IPS DF 4.7 (cell line): ENCODE data around the gene ID3.
"Not testable (repeated sequence)": the region's sequence is repeated elsewhere in the genome, so short reads cannot be mapped to it uniquely, and the experiment has no call there.

Source experiments
- DNase-seq: peaks from one replicate; pipeline ENCODE4 v3.0.0-alpha.2; 2013; ENCODE audit warnings: low spot score; ENCODE audit errors: extremely low read depth

ID3 gene

DNA sequence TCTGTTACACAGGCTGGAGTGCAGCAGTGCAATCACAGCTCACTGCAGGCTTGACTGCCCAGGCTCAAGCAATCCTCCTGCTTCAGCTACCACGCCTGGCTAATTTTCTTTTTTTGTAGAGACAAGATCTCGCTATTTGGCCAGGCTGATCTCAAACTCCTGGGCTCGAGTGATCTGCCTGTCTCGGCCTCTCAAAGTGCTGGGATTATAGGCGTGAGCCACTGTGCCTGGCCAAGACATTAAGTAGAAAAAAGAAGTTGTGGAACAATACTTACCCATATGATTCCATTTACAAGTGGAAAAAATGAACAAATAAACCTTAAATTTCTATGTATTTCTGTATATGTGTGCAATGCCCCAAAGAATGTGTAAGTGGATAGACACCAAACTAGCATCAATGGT lies 30.3 kb upstream of the ID3 start:
- no peak for DNase-seq

GRCh38 chr1:23588749-23589548 lies 29.6 kb upstream of the ID3 start:
- DNase-seq: no peak

GRCh38 chr1:23585321-23586022 lies 26.2 kb upstream of the ID3 start:
- DNase-seq: no peak

GRCh38 chr1:23583727-23584126 lies 24.4 kb upstream of the ID3 start:
- DNase-seq: not testable (repeated sequence)

DNA sequence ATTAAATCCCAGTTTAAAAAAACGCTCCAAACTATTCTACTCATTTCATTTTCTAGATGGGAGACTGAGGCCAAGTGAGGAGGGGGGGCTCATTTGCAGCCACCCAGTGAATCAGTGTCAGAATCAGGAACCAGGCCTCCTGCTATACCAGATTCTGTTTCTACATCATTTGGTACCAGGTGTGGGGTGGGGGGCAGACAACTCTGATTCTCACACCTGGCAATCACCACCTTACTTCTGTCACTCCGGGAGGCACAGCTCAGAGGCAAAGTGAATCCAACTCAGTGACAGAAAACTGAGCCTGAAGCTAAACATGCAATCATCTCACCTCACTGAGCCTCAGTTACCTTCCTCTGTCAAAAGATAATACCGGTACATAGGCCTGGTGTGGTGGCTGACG lies 23.5 kb upstream of the ID3 start:
- no peak for DNase-seq

DNA sequence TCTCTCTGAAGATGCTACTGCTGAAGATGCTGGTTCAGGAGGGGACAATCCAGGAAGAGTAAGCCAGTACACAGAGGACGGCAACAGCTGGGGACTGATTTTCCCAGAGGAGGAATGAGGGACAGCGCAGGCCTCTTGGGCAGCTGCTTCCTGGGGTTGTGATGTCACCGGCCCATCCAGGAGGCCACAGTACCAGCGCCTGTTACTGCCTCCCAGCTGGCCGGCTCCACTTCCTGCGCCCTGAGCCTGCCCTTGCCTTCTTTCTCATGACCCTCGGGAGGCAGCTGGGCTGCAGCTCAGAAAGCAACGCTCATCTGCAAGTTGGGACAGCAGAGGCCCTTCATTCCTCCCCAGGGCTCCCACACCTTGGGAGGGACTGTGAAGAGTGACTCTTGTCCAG lies 21.9 kb upstream of the ID3 start:
- no peak for DNase-seq

- no peak for DNase-seq
Measured at GRCh38 chr1:23578997-23579363, 19.7 kb upstream of the ID3 start.

DNA sequence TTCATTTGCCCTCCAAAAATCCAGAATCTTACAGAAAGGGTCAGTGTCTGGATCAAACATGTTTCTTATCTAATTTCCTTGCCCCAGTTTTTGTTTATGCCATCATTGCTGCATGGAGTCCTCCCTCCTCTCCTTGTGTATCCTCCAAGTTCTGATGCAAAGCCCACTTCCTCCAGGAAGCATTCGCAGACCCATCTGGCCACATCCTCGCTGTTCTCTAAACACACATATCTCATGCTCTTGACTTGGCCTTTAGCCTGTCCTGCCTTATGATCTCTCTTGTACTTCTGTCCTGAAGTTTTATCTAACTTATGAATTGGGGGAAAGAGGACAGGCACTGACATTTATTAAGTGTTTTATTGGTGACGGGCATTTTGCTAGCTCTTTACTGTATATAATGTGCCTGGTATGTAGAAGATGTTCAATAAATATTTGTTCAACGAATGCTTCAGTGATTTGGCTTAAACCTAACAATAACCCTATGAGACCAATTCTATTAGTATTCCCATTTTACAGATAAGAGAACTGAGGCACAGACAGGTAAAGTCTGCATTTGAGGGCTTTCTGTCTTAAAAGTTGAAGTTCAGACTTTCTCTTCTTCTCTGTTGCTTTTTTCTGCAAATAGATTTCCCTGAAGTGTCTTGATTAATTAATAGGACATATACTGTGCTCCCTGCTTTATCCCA lies 19.2 kb upstream of the ID3 start:
- no peak for DNase-seq

DNA sequence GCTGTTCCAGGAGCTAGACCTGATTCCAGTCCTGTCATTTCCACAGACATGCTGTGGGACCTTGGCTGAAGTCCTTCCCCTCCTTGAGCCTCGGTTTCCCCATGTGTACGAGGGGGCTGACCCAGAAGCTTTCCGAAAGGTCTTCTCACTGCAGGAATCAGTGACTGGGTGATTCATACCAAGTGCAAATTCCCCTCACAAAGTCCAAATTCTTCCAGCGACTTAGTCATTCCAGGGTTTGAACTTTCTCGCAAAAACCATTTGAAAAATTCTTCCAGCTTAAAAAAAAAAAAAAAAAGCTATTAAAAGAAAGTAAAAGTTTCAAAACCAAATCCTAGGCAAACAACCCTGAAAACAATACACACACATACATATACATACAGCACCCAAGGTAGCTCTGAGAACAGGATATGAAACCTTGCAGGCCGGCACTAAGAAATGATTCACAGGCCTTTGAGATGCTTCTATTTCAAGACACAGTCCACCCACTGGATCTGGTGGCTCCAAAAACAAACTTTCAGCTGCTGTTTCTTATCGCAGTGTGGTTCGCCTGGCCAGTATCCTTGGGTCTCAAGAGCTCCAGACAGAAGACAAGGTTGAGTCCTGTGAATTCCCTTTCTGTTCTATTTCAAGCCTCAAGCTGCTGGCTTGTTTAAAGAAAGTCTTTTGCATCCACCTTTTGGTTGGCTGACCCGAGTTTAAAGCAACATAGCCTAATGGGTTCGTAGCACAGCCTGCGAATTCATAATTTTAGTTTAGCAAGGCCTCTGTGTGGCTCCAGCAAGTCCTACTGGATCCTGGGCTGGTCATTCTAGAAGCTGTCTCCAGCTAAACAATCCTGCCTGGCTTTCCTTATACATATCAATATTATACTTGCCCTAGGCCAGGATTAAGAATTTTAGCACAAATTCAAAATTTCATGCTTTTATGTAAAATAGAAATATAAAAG lies 18.0 kb upstream of the ID3 start:
- no peak for DNase-seq

DNA sequence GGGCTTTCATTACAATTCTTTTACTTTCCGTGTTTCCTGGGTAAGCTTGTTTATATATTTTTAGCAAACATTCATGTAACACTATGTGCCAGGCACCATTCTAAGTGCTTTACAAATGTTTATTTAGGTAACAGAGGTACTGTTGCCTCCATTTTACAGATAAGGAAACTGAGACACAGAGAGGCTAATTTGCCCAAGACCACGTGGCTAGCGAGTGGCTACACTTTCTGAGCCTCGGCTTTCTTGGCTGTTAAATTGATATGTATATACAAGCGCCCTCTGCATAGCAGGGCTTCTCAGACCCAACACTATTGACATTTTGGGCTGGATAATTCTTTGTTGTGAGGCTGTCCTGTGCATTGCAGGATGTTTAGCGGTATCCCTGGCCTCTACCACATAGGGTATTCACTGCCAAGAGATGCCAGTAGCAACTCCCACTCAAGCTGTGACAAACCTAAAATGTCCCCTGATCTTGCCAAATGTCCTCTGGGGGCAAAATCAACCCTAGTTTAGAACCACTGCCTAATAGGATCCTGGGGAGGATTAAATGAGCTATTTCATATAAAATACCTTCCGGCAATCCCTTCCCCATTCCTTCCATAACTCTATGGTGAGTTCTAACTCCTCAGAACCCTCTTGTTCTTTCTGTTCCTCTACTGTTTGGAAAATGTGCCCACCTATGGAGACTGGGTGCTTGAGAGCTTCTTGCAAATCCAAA lies 17.2 kb upstream of the ID3 start:
- DNase-seq: no peak

DNA sequence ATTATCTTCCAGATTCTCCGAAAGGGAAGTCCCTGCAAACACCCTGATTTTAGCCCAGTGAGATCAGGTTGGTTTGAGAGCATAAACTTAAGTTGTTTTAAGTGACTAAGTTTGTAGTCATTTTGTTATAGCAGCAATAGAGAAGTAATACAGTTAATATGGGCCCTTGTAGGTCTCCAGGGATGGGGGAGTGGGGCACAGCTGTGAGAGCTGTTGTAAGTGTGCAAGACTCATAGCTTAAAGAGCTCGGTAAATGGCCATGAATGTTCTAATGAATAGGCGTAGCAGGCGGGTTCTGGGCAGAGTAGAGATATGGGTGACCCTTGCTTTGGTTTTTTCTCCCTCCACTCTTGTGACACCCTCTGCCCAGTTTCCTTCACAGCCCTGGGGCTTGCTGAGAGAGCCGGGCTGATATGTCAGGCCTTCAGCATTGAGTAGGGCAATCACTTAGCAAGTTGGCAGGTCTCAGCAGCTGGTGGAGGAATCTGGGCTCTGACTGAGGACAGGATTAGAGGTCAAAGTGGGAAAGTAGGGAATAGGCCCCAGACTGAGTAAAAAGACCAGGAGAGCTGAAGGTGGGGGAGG lies 16.0 kb upstream of the ID3 start:
- DNase-seq: no peak

- DNase-seq: no peak
Measured at GRCh38 chr1:23574265-23574754, 15.0 kb upstream of the ID3 start.

DNA sequence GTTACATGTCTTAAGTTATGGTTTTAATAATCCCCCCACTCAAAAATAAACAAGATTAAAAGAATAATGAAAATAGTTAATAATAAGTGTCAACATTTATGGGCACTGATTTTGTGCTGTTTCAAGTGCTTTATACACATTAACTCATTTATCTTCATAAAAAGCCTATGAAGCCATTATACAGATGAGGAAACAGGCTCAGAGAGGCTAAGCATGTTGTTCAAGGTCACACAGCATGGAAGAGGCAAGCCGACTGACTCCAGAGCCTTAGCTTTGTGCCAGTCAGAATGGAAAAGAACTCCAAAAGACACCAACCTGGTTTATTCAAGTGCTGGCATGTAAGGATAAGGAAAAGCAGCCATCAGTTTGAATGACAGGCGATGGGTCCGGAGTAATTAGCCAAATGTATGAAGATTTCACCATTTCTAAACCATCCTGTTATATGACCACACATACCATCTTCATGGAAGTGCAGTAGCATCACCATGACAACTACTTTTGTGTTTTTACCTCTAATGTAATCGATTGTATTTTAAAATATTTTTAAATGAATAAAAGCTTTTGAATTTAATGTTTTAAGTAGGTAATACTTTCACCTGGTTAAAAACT lies 14.4 kb upstream of the ID3 start:
- no peak for DNase-seq

DNA sequence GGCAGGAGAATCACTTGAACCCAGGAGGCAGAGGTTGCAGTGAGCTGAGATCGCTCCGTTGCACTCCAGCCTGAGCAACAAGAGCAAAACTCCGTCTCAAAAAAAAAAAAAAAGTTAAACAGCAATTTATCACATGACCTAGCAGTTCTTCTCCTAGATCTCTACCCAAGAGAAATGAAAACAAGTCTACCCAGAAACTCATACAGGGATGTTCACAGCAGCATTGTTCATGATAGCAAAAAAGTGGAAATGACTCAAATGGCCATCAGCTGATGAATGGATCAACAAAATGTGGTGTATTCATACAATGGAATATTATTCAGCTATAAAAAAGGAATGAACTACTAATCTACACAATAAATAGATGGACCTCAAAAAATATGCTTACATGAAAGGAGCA lies 12.2 kb upstream of the ID3 start:
- DNase-seq: no peak

GRCh38 chr1:23570001-23570691 lies 10.8 kb upstream of the ID3 start:
- DNase-seq: no peak

DNA sequence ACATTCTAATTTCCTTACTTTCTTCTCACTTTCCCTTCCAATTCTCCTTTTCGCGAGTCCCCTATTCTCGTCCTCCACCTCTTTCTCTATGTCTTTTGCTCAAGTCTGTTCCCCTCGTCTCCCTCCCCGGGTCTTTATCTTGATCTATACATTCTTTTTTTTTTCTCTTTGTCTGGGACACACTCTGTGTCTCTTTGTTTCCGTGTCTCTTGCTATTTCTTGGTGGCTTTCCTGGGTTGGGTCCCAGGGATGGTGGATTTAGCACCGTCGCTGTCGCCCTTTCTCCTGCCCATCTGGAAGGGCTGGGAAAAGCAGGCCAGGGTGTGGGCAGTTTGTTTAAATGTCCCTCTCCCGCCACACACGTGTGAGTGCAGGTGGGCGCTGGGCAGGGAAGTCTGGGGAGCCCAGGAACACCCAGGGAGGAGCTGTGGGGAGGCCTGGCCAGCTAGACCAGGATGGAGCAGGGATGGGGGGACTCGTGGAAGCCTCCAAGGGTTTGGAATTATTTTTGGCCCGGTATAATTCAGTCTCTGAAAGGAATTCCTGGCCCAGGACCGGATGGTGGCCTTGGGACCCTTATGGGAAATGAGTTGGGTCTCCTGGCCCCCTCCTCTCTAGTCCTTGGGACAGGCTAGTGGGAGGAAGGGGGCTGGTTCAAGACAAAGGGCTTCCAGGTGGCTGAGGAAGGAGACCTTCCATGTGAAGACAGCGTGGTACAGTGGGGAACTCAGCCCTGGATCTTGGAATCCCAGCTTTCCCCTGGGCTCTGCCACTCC lies 9.5 kb upstream of the ID3 start:
- DNase-seq: no peak

DNA sequence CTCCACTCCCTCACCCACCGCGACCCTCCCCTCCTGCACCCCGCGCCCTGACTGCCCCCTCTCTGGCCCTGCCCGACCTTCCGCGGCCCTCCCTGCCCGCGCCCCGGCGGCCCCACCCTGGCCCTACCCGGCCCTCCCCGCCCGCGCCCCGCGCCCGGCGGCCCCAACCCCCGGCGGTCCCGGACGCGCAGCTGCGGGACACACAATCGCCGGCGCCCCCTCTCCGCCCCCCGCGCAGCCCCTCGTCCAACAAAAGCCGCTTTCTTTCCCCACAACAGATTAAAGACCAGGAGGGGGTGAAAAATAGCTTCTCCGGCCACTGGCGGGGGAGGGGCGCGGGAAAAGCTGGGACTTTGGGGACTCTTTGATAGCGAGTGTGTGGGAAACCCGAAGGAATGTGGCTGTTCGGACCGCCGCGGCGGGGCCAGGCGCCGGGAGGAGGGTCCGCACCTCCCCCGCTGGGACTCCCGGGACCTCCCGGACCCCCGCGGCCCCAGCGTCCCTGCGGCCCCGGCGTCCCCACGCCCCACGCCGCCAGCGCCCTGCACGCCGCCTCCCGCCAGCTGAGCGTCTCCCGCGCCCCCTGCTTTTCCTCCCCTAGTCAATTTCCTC lies 8.8 kb upstream of the ID3 start:
- DNase-seq: no peak

GRCh38 chr1:23567629-23567995 lies 8.3 kb upstream of the ID3 start:
- DNase-seq: no peak
